OCI-LY1 (cell line): ENCODE data around the gene B3GLCT.

Experiments used
- EZH2 ChIP-seq: fragments of 200-600 bp; sonication (generic), shearing (Covaris generic); IDR thresholded peaks from 2 replicates; pipeline ENCODE4 v1.8.0; 2017; ENCODE audit warnings: borderline replicate concordance, mixed run types, mild to moderate bottlenecking, antibody characterized with exemption, low read length, moderate library complexity, mixed read lengths
- TF ChIP-seq, protein P1 (sequence below): fragments of 200-600 bp; sonication (generic), shearing (Covaris generic); IDR thresholded peaks from 2 replicates; pipeline ENCODE4 v1.5.1; 2017; ENCODE audit warnings: mild to moderate bottlenecking, antibody characterized with exemption, low read length, moderate library complexity, mixed read lengths

DNA sequence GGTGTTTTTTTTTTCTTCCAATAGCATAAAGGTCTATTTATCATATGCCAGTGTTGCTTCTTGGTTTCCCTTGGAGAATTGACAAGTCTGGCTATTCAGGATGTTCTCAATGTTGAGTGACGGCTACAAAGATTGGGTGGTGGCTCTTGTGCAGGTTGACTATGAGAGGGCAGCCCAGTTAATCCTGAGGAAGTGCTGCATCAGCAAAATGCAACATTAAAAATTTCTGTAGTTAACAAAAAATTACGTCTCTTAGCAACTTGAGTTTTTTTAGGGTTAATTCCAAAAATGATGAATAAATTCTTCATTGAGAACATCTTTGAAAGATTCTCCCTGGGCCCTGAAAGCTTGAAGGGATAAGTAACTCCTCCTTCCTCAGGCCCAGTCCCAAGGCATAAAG, 147.1 kb downstream of the B3GLCT start:
- TF ChIP-seq, protein P1, sequence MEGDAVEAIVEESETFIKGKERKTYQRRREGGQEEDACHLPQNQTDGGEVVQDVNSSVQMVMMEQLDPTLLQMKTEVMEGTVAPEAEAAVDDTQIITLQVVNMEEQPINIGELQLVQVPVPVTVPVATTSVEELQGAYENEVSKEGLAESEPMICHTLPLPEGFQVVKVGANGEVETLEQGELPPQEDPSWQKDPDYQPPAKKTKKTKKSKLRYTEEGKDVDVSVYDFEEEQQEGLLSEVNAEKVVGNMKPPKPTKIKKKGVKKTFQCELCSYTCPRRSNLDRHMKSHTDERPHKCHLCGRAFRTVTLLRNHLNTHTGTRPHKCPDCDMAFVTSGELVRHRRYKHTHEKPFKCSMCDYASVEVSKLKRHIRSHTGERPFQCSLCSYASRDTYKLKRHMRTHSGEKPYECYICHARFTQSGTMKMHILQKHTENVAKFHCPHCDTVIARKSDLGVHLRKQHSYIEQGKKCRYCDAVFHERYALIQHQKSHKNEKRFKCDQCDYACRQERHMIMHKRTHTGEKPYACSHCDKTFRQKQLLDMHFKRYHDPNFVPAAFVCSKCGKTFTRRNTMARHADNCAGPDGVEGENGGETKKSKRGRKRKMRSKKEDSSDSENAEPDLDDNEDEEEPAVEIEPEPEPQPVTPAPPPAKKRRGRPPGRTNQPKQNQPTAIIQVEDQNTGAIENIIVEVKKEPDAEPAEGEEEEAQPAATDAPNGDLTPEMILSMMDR, result no peak
- no peak for TF ChIP-seq EZH2
